ENCODE data around the gene PRDM16. TPM values are rescaled to one million over a fixed set of nuclear protein-coding genes. Genes with fewer than 3 reads are reported as not detected.

Gene PRDM16
- total and polyA plus RNA-seq, 2 experiments from 2014 or later, result 0.14 to 0.16 TPM

DNA sequence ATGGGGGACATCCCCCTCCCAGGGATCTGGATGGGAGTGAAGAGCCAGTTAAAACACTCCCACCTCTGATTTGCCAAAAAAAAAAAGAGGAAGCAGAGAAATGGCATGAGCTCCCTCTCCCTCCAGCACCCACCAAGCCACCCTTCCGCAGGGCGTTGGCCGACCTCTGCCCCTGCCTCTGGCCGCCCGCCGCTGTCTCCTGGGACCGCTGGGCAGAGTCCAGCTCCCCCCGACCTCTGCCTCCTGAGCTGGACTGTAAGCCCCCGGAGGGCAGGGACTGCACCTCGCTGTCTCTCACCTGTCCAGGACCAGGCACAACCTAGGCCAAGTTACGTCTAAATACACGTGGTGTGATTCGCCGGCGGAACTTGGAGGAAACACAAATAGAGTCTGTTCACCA is 174.3 kb downstream of the PRDM16 start:
- Mint-ChIP-seq H3K9me3 (no peaks in the 10 kb centered on the region), H3K4me1 (peaks cover 14% of the 10 kb centered on the region), H3K36me3 (ENCODE audit: low read depth) (no peaks in the 10 kb centered on the region), H3K27ac (no peak overlapping the region), H3K4me3 (no peak overlapping the region), H3K27me3 (ENCODE audit: insufficient read depth, low read depth, poor library complexity) (peaks cover 26% of the 10 kb centered on the region)
- DNase-seq (ENCODE audit: low spot score), result no peak
- no peak for ATAC-seq
- Histone ChIP-seq H3K9me2 (ENCODE audit: insufficient read depth) (no peaks in the 10 kb centered on the region), H3K79me2 (replicated peaks; ENCODE audit: insufficient read depth) (no peaks in the 10 kb centered on the region), H3K4me3 (no peak overlapping the region), H4K20me1 (replicated peaks; ENCODE audit: insufficient read depth) (no peaks in the 10 kb centered on the region), H3K27me3 (ENCODE audit: insufficient read depth) (no peaks in the 10 kb centered on the region; the same call in 1 of the 2 replicates), H2AFZ (no peak overlapping the region), H3K4me1 (ENCODE audit: insufficient read depth) (0 out of 2 replicates have a peak, but pooled peaks cover 8% of the 10 kb centered on the region), H3K36me3 (ENCODE audit: insufficient read depth) (no peaks in the 10 kb centered on the region), H3K4me2 (no peak overlapping the region), H3K27ac (ENCODE audit: low read depth) (no peak overlapping the region), H3F3A (replicated peaks; ENCODE audit: low read depth) (0 out of 2 replicates have a peak, but pooled peaks cover 2% of the 10 kb centered on the region)
- no peak for TF ChIP-seq EZH2phosphoT487 (IDR thresholded peaks at IDR 0.05; ENCODE audit: unreplicated experiment)
- no peak for TF ChIP-seq CREB1 (CRISPR knock-in tag; IDR thresholded peaks at IDR 0.05; ENCODE audit: low read depth)
- TF ChIP-seq, protein P1, sequence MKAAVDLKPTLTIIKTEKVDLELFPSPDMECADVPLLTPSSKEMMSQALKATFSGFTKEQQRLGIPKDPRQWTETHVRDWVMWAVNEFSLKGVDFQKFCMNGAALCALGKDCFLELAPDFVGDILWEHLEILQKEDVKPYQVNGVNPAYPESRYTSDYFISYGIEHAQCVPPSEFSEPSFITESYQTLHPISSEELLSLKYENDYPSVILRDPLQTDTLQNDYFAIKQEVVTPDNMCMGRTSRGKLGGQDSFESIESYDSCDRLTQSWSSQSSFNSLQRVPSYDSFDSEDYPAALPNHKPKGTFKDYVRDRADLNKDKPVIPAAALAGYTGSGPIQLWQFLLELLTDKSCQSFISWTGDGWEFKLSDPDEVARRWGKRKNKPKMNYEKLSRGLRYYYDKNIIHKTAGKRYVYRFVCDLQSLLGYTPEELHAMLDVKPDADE (IDR thresholded peaks at IDR 0.05), result no peak
- no peak for TF ChIP-seq STAT1 (IDR thresholded peaks at IDR 0.05; ENCODE audit: unreplicated experiment)
- no peak for TF ChIP-seq JUNB (IDR thresholded peaks at IDR 0.05; ENCODE audit: unreplicated experiment)
- TF ChIP-seq ZNF462 (CRISPR knock-in tag; IDR thresholded peaks at IDR 0.05), result no peak
- no peak for TF ChIP-seq CTCF (conservative IDR thresholded peaks at IDR 0.05; ENCODE audit: low read depth in 2 of 2)
- no peak for TF ChIP-seq ZNF114 (CRISPR knock-in tag; IDR thresholded peaks at IDR 0.05)
- TF ChIP-seq EZH2 (IDR thresholded peaks at IDR 0.05; ENCODE audit: low read depth, unreplicated experiment), result no peak

All from GM23338 (cell line).